Fibroblast of villous mesenchyme (primary cell): ENCODE measurements around the gene USF3. TPM values are rescaled to one million over a fixed set of nuclear protein-coding genes. Genes with fewer than 3 reads are reported as not detected.

Source experiments
- DNase-seq: peaks from one replicate; pipeline ENCODE4 v3.0.0-alpha.2; 2010; ENCODE audit warnings: low read depth
- H3K4me3 ChIP-seq: 2 replicates; pipeline ENCODE4 v1.5.1; 2011; ENCODE audit warnings: low read depth, mild to moderate bottlenecking, low read length
- CTCF ChIP-seq: IDR thresholded peaks from 2 replicates; pipeline ENCODE4 v1.5.1; 2012; ENCODE audit warnings: low read depth, mild to moderate bottlenecking, low read length; ENCODE audit not compliant: insufficient read depth
- total RNA-seq: library from RNA; depleted of rRNA; stranded (reverse); fragments of >200 nt; gene quantifications from 2 replicates; pipeline ENCODE4 v1.2.3, GENCODE V29; 2012

Gene USF3
- total RNA-seq, 1 donor: 12.5 TPM

GRCh38 chr3:113617726-113618125 lies 78.7 kb downstream of the USF3 start:
- no peak overlapping the region for H3K4me3 ChIP-seq
- no peak for TF ChIP-seq CTCF

GRCh38 chr3:113615976-113616375 lies 80.5 kb downstream of the USF3 start:
- DNase-seq: no peak
- no peak overlapping the region for H3K4me3 ChIP-seq
- no peak for TF ChIP-seq CTCF

More at GRCh38 chr3:113617726-113618125, 78.7 kb downstream of the USF3 start:
- no peak for DNase-seq

GRCh38 chr3:113614402-113614801 lies 82.0 kb downstream of the USF3 start:
- no peak for TF ChIP-seq CTCF
- H3K4me3 ChIP-seq: no peak overlapping the region
- no peak for DNase-seq

- no peak for DNase-seq
- TF ChIP-seq CTCF: no peak
- no peak overlapping the region for H3K4me3 ChIP-seq
Observed at GRCh38 chr3:113607219-113607596, 89.2 kb downstream of the USF3 start.

GRCh38 chr3:113606539-113607218 lies 89.8 kb downstream of the USF3 start:
- no peak for DNase-seq
- no peak overlapping the region for H3K4me3 ChIP-seq
- TF ChIP-seq CTCF: no peak

GRCh38 chr3:113602836-113603235 lies 93.6 kb downstream of the USF3 start:
- no peak for DNase-seq
- TF ChIP-seq CTCF: no peak
- no peak overlapping the region for H3K4me3 ChIP-seq

GRCh38 chr3:113602256-113602655 lies 94.2 kb downstream of the USF3 start:
- DNase-seq: no peak
- no peak for TF ChIP-seq CTCF
- no peak overlapping the region for H3K4me3 ChIP-seq
